HUES64 (cell line): ENCODE results near the gene DIAPH1.
A peak's percentile ranks its signal among the peaks of the same experiment; 100 is the strongest.

Source experiments
- H3K27ac ChIP-seq: 2 replicates; pipeline ENCODE4 v1.7.0; 2013; ENCODE audit warnings: low read depth, low read length, inconsistent platforms
- H3K27me3 ChIP-seq: 2 replicates; pipeline ENCODE4 v1.6.1; 2013; ENCODE audit warnings: mild to moderate bottlenecking, low read length; ENCODE audit not compliant: insufficient read depth
- H3K36me3 ChIP-seq: 2 replicates; pipeline ENCODE4 v1.6.1; 2013; ENCODE audit warnings: mild to moderate bottlenecking, low read length; ENCODE audit not compliant: insufficient read depth
- H3K4me1 ChIP-seq: 2 replicates; pipeline ENCODE4 v1.6.1; 2013; ENCODE audit warnings: mild to moderate bottlenecking, low read length, moderate library complexity; ENCODE audit not compliant: insufficient read depth
- H3K4me3 ChIP-seq: 2 replicates; pipeline ENCODE4 v1.5.1; 2013; ENCODE audit warnings: mild to moderate bottlenecking, low read length, moderate library complexity
- H3K9ac ChIP-seq: 2 replicates; pipeline ENCODE4 v1.6.1; 2013; ENCODE audit warnings: mild to moderate bottlenecking, low read depth, low read length
- H3K9me3 ChIP-seq: 2 replicates; pipeline ENCODE4 v1.6.1; 2013; ENCODE audit warnings: low read depth, low read length; ENCODE audit not compliant: insufficient read depth
- WGBS: fragments of 150-250, 120-280 bp; methylation state at CpG from one replicate; pipeline ENCODE4 v1.1.7; 2013; ENCODE audit warnings: missing lambda C conversion rate; 5-methylcytosine and 5-hydroxymethylcytosine counted together

The DIAPH1 gene

GRCh38 chr5:141528291-141528984 is 90.4 kb downstream of the DIAPH1 start:
- 96% methylated on average over 11 of the region's 11 CpGs for WGBS
- Histone ChIP-seq H3K9me3 (no peaks in the 10 kb centered on the region), H3K27ac (no peak overlapping the region), H3K27me3 (no peaks in the 10 kb centered on the region), H3K9ac (no peak overlapping the region), H3K36me3 (peaks cover 68% of the 10 kb centered on the region), H3K4me3 (no peak overlapping the region), H3K4me1 (peaks cover 16% of the 10 kb centered on the region)

DNA sequence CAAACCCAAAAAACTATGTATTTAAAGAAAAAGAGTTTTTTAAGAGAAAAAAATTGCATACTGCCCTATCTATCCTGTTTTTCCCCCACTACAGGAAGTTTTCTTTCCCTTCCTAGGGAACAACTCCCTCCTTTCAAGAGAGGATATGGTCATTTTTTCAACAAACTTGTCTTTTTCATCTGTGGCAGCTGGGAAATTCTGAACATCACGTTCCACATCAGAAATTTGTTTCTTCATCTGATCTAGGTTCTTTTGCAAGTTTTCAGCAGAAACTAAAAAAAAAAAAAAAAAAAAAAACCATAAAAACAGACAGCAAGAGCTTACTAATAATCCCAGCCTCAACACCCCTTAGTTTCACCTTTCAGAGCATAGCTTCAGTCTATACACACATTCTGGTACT is 91.4 kb downstream of the DIAPH1 start:
- H3K27me3 ChIP-seq: no peaks in the 10 kb centered on the region
- 91% methylated on average over 1 of the region's 1 CpG for WGBS
- H3K9ac ChIP-seq: no peak overlapping the region
- H3K36me3 ChIP-seq: peaks cover 68% of the 10 kb centered on the region
- H3K27ac ChIP-seq: no peak overlapping the region
- no peak overlapping the region for H3K4me3 ChIP-seq
- no peaks in the 10 kb centered on the region for H3K9me3 ChIP-seq
- H3K4me1 ChIP-seq: peaks cover 17% of the 10 kb centered on the region

- no peak overlapping the region for H3K4me3 ChIP-seq
- no peaks in the 10 kb centered on the region for H3K9me3 ChIP-seq
- 90% methylated on average over 7 of the region's 7 CpGs for WGBS
- peaks cover 26% of the 10 kb centered on the region for H3K4me1 ChIP-seq
- no peaks in the 10 kb centered on the region for H3K27me3 ChIP-seq
- H3K36me3 ChIP-seq: peaks cover 75% of the 10 kb centered on the region
- no peak overlapping the region for H3K9ac ChIP-seq
- H3K27ac ChIP-seq: no peak overlapping the region
Observed at GRCh38 chr5:141525653-141526052, 93.1 kb downstream of the DIAPH1 start.

DNA sequence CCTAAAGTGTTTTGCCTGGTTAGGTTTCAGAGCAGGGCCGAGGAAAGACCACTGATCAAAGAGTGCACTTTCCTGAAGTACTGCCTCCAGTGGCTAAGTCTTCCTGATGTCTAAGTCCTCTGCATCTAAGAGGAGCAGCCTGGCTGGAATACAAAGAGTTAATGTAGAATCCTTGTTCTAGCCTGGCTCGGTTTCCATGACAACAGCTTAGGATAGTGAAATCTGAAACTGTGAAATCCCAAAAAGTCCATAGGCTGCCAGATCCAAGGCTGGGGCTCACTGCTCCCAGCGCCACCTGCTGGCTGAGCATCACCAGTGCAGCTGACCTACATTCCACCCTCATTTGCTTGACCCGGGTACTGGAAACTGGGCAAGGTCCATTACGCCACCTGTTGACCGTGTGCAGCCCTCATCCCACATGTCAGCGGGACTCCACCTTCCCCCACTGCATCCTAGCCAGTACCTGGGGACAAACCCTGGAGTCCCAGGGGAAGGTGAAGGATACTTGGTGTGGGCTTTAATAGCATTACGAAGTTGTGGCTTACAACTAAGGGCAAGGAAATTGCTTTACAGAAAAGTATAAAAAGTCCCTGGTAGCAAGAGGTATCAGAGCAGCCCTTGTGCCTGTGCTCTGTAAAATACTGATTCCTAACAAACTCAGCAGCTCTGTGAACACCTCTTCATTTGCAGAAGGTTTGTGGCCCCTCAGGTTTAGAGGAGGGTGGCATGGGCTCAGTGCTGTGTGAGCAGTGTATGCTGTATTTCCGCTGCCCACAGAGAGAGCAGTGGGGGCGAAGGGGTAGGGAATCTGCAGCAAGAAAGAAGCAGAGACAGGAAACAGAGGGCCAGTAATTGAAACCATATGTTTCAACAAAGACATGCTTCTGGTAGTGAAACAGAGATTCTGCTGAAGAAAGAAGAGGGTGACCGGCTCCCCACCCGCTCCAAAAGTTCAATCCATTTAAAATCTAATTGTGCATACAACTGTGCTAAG is 93.9 kb downstream of the DIAPH1 start:
- H3K4me3 ChIP-seq: no peak overlapping the region

DNA sequence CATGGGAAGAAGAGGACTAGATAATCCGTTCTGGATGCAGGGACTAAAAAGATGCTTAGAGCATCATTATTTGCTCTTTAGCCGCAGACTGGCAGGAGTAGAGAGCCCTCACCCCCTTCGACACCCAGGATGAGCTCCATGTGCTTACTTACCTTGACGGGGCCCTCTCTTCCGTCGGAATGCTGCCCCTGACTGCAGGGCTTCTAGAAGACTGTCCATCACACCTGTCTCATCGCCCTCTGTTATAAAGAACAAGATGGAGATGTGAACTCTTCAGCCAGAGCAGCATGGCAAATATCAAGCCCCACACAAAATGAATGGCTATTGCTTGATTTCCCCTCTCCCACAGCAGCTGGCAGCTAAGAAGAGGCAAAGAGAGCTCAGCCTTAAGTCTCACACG is 94.8 kb downstream of the DIAPH1 start:
- no peaks in the 10 kb centered on the region for H3K9me3 ChIP-seq
- no peak overlapping the region for H3K9ac ChIP-seq
- peaks cover 83% of the 10 kb centered on the region for H3K36me3 ChIP-seq
- H3K4me1 ChIP-seq: peaks cover 26% of the 10 kb centered on the region
- WGBS: 94% methylated on average over 8 of the region's 8 CpGs
- no peaks in the 10 kb centered on the region for H3K27me3 ChIP-seq
- no peak overlapping the region for H3K4me3 ChIP-seq
- peak overlapping the region; percentile 19; the same call in 1 of the 2 replicates for H3K27ac ChIP-seq

More for the DNA sequence above, 93.9 kb downstream of the DIAPH1 start:
- Histone ChIP-seq H3K9ac (no peak overlapping the region), H3K27ac (peak overlapping the region; percentile 34), H3K36me3 (peaks cover 81% of the 10 kb centered on the region), H3K9me3 (no peaks in the 10 kb centered on the region), H3K4me1 (peaks cover 26% of the 10 kb centered on the region), H3K27me3 (no peaks in the 10 kb centered on the region)
- 26% methylated on average over 10 of the region's 12 CpGs for WGBS

GRCh38 chr5:141522301-141522700 is 96.5 kb downstream of the DIAPH1 start:
- Histone ChIP-seq H3K36me3 (peaks cover 82% of the 10 kb centered on the region), H3K4me1 (peaks cover 26% of the 10 kb centered on the region), H3K4me3 (no peak overlapping the region), H3K27me3 (no peaks in the 10 kb centered on the region), H3K9ac (no peak overlapping the region), H3K9me3 (no peaks in the 10 kb centered on the region), H3K27ac (no peak overlapping the region)
- 100% methylated on average over 2 of the region's 2 CpGs for WGBS

- Histone ChIP-seq H3K4me3 (no peak overlapping the region), H3K9me3 (no peaks in the 10 kb centered on the region), H3K9ac (no peak overlapping the region; the same call in 1 of the 2 replicates), H3K27me3 (no peaks in the 10 kb centered on the region), H3K27ac (peak overlapping the region; percentile 50), H3K4me1 (peaks cover 26% of the 10 kb centered on the region), H3K36me3 (peaks cover 83% of the 10 kb centered on the region)
- 68% methylated on average over 2 of the region's 2 CpGs for whole genome bisulfite sequencing
Observed at GRCh38 chr5:141521244-141521781, 97.5 kb downstream of the DIAPH1 start.

GRCh38 chr5:141519605-141520565 is 98.9 kb downstream of the DIAPH1 start:
- peaks cover 82% of the 10 kb centered on the region for H3K36me3 ChIP-seq
- 90% methylated on average over 1 of the region's 3 CpGs for WGBS
- H3K9ac ChIP-seq: no peak overlapping the region
- H3K27ac ChIP-seq: no peak overlapping the region
- no peak overlapping the region for H3K4me3 ChIP-seq
- H3K9me3 ChIP-seq: no peaks in the 10 kb centered on the region
- no peaks in the 10 kb centered on the region for H3K27me3 ChIP-seq
- peaks cover 26% of the 10 kb centered on the region for H3K4me1 ChIP-seq

DNA sequence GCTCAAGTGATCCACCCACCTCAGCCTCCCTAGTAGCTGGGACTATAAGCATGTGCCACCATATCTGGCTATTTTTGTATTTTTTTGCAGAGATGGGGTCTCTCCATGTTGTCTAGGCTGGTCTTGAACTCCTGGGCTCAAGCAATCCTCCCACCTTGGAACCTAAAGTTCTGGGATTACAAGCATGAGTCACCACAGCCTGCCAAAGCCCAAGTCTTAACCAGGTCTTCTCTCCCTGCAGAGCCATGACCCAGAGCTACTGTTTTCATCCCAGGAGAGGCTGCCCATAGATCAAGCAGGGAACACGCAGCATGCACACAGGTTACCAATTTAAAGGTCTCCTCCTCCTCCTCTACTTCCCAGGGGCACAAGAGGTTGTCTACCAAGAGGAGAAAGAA is 100.2 kb downstream of the DIAPH1 start:
- Histone ChIP-seq H3K27me3 (no peaks in the 10 kb centered on the region), H3K9ac (no peak overlapping the region), H3K9me3 (no peaks in the 10 kb centered on the region), H3K36me3 (peaks cover 76% of the 10 kb centered on the region), H3K27ac (no peak overlapping the region), H3K4me1 (peaks cover 27% of the 10 kb centered on the region), H3K4me3 (no peak overlapping the region)
- WGBS: 69% methylated on average over 1 of the region's 1 CpG

- Histone ChIP-seq H3K9me3 (no peaks in the 10 kb centered on the region), H3K9ac (no peak overlapping the region), H3K27ac (no peak overlapping the region), H3K27me3 (no peaks in the 10 kb centered on the region), H3K36me3 (peaks cover 71% of the 10 kb centered on the region), H3K4me1 (peaks cover 27% of the 10 kb centered on the region), H3K4me3 (no peak overlapping the region)
- 93% methylated on average over 11 of the region's 11 CpGs for WGBS
Observed at GRCh38 chr5:141517880-141518617, 100.8 kb downstream of the DIAPH1 start.
